Measurements from ENCODE around the gene PAOX. TPM values are rescaled to one million over a fixed set of nuclear protein-coding genes. Genes with fewer than 3 reads are reported as not detected.

PAOX gene
- total and polyA plus RNA-seq, 2 experiments from 2014 or later = 14.8 to 20.1 TPM

GRCh38 chr10:133350283-133350949, 28.6 kb upstream of the PAOX start:
- DNase-seq (ENCODE audit: low read depth in 1 of 2, low spot score in 1 of 2) = no peak
- H3K27ac ChIP-seq = no peak overlapping the region

DNA sequence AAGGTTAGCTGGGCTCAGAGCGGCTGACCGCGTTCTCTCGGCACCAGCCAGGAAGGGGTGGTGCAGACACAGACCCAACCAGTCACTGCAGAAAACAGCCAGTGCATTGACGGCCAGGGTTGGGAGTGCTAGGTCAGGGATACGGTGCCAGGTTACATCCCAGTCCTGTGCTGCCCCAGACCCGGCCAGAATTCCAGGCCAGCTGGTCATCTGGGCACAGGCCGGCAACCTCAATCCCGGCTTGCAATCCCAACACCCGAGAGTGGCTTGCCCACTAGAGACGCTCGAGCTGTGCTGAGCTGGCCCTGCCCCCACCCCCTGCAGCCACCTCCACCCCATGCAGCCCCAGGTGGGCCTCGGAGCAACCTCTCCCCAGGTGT, 28.1 kb upstream of the PAOX start:
- no peak overlapping the region for H3K4me3 ChIP-seq
- H3K9me3 ChIP-seq (ENCODE audit: low read depth) = no peaks in the 10 kb centered on the region
- DNase-seq (ENCODE audit: low read depth in 1 of 2, low spot score in 1 of 2) = no peak
- no peak for TF ChIP-seq CTCF (IDR thresholded peaks at IDR 0.05; ENCODE audit: low read depth, low read length)
- no peaks in the 10 kb centered on the region for H3K4me1 ChIP-seq (ENCODE audit: low read depth)
- H3K27ac ChIP-seq = no peak overlapping the region
- H3K27me3 ChIP-seq = no peaks in the 10 kb centered on the region
- no peaks in the 10 kb centered on the region for H3K36me3 ChIP-seq

More at GRCh38 chr10:133350283-133350949, 28.6 kb upstream of the PAOX start:
- no peaks in the 10 kb centered on the region for H3K4me1 ChIP-seq (ENCODE audit: low read depth)
- no peak overlapping the region for H3K4me3 ChIP-seq
- no peaks in the 10 kb centered on the region for H3K27me3 ChIP-seq
- TF ChIP-seq CTCF (IDR thresholded peaks at IDR 0.05; ENCODE audit: low read depth, low read length) = no peak
- H3K9me3 ChIP-seq (ENCODE audit: low read depth) = no peaks in the 10 kb centered on the region
- no peaks in the 10 kb centered on the region for H3K36me3 ChIP-seq

DNA sequence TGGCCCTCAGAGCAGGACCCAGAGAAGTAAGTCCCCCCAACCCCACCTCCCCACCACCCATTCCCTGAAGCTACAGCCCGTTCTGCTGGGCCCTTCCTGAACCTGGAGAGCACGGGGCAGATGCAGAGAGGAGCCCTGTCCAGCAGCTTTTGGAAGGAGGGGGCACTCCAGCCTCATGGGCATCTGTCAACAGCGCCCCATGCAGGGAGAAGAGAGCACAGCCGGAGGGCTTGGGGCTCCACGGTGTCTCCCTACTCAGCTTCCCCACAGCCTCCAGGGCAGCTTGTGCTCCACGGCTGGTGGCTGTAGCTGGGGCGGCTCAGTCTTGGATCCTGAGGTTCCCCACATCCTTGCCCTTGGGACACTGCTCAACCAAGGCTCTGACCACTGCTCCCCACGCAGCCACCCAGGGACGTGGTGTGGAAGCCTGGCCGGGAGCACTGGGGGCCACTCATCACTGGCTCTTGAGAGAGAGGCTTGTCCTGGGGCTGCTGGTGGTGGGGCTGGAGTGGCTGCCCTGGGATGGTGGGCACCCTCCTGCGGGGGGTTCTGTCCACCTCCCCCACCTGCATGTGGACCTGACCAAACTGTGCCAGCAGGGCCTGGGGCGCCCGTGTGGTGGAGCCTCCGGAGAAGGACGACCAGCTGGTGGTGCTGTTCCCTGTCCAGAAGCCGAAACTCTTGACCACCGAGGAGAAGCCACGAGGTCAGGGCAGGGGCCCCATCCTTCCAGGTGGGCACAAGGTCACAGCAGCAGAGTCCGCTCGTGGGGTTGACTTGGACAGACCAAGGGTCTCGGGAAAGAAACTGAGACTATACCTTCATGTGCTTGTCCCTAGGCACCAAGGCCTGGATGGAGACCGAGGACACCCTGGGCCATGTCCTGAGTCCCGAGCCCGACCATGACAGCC, 27.4 kb upstream of the PAOX start:
- TF ChIP-seq CTCF (IDR thresholded peaks at IDR 0.05; ENCODE audit: low read depth, low read length) = no peak
- Histone ChIP-seq H3K36me3 (no peaks in the 10 kb centered on the region), H3K4me1 (ENCODE audit: low read depth) (no peaks in the 10 kb centered on the region), H3K27ac (no peak overlapping the region), H3K27me3 (no peaks in the 10 kb centered on the region), H3K9me3 (ENCODE audit: low read depth) (no peaks in the 10 kb centered on the region), H3K4me3 (no peak overlapping the region)
- DNase-seq (ENCODE audit: low read depth in 1 of 2, low spot score in 1 of 2) = no peak

GRCh38 chr10:133353202-133353959, 25.7 kb upstream of the PAOX start:
- H3K27me3 ChIP-seq = no peaks in the 10 kb centered on the region
- no peak for DNase-seq (ENCODE audit: low read depth in 1 of 2, low spot score in 1 of 2)
- TF ChIP-seq CTCF (IDR thresholded peaks at IDR 0.05; ENCODE audit: low read depth, low read length) = no peak

DNA sequence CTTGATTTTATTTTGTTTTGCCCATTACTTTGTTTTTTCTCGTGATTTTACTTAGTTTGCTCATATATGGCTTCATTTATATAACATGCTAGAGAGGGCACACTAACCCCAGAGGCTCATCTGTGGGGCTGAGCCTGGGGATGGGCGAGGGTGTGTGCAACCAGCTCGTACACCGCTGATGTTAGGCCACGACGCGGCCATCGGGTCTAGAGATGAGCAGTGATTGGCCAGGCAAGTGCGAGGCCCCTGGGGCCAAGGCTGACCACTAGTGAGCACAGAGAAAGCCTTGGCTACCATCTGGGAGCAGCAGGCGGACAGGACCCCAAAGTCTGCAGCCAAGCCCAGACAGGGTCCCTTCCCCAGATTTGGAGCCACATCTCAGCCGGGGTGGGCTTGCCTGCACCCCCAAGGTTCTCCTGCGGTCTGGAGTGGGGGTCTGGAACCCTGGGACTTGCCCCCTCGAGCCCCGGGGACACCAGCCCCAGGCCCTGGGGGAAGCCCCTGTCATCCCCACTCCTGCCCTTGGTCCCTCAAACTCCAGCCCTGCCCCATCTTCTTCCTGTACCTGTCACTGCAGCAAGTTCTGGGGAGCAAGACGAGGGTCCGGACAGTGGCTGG, 25.0 kb upstream of the PAOX start:
- Histone ChIP-seq H3K27me3 (no peaks in the 10 kb centered on the region), H3K36me3 (no peaks in the 10 kb centered on the region), H3K4me1 (ENCODE audit: low read depth) (no peaks in the 10 kb centered on the region), H3K4me3 (no peak overlapping the region), H3K27ac (no peak overlapping the region), H3K9me3 (ENCODE audit: low read depth) (no peaks in the 10 kb centered on the region)
- DNase-seq (ENCODE audit: low read depth in 1 of 2, low spot score in 1 of 2) = no peak
- TF ChIP-seq CTCF (IDR thresholded peaks at IDR 0.05; ENCODE audit: low read depth, low read length) = no peak

More at GRCh38 chr10:133353202-133353959, 25.7 kb upstream of the PAOX start:
- Histone ChIP-seq H3K27ac (no peak overlapping the region), H3K4me3 (no peak overlapping the region), H3K4me1 (ENCODE audit: low read depth) (no peaks in the 10 kb centered on the region), H3K9me3 (ENCODE audit: low read depth) (no peaks in the 10 kb centered on the region), H3K36me3 (no peaks in the 10 kb centered on the region)

All from cardiac muscle cell (in vitro differentiated cells and primary cell).